Measurements from ENCODE around the gene CYREN. TPM values are rescaled to one million over a fixed set of nuclear protein-coding genes. Genes with fewer than 3 reads are reported as not detected.

Gene CYREN
- total and polyA plus RNA-seq, 2 of the 13 experiments (the other 11 are each of a cell fraction or from before 2014, with no cell fraction given), result 20.7 to 60.7 TPM

GRCh38 chr7:135147899-135148721, 22.4 kb downstream of the CYREN start, which contains the start of gene TMEM140 (continued):
- TF ChIP-seq, protein P1, sequence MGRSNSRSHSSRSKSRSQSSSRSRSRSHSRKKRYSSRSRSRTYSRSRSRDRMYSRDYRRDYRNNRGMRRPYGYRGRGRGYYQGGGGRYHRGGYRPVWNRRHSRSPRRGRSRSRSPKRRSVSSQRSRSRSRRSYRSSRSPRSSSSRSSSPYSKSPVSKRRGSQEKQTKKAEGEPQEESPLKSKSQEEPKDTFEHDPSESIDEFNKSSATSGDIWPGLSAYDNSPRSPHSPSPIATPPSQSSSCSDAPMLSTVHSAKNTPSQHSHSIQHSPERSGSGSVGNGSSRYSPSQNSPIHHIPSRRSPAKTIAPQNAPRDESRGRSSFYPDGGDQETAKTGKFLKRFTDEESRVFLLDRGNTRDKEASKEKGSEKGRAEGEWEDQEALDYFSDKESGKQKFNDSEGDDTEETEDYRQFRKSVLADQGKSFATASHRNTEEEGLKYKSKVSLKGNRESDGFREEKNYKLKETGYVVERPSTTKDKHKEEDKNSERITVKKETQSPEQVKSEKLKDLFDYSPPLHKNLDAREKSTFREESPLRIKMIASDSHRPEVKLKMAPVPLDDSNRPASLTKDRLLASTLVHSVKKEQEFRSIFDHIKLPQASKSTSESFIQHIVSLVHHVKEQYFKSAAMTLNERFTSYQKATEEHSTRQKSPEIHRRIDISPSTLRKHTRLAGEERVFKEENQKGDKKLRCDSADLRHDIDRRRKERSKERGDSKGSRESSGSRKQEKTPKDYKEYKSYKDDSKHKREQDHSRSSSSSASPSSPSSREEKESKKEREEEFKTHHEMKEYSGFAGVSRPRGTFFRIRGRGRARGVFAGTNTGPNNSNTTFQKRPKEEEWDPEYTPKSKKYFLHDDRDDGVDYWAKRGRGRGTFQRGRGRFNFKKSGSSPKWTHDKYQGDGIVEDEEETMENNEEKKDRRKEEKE (IDR thresholded peaks at IDR 0.05), result no peak
- TF ChIP-seq ZNF546 (CRISPR knock-in tag; conservative IDR thresholded peaks at IDR 0.05) (no peak), ZNF367 (CRISPR knock-in tag; IDR thresholded peaks at IDR 0.05; ENCODE audit: borderline replicate concordance) (0 out of 2 replicates have a peak, but pooled peaks have one; percentile 36), GATAD1 (CRISPR knock-in tag; IDR thresholded peaks at IDR 0.05) (peak; percentile 52; the same call in 1 of the 2 replicates), MAFG (CRISPR knock-in tag; IDR thresholded peaks at IDR 0.05) (no peak), KMT2A (CRISPR knock-in tag; IDR thresholded peaks at IDR 0.05) (peak; percentile 81), ZBTB2 (CRISPR knock-in tag; IDR thresholded peaks at IDR 0.05; ENCODE audit: low read depth) (no peak), TCF7 (IDR thresholded peaks at IDR 0.05; ENCODE audit: low read depth) (no peak), ZNF770 (CRISPR knock-in tag; IDR thresholded peaks at IDR 0.05) (no peak; the same call in none of the 2 replicates), ADNP (CRISPR knock-in tag; IDR thresholded peaks at IDR 0.05) (no peak), NFIB (CRISPR knock-in tag; IDR thresholded peaks at IDR 0.05; ENCODE audit: borderline replicate concordance) (no peak), ZNF550 (CRISPR knock-in tag; IDR thresholded peaks at IDR 0.05; ENCODE audit: borderline replicate concordance) (no peak), NKX3-1 (CRISPR knock-in tag; IDR thresholded peaks at IDR 0.05) (no peak), THAP9 (CRISPR knock-in tag; IDR thresholded peaks at IDR 0.05; ENCODE audit: borderline replicate concordance) (no peak), JUND (CRISPR knock-in tag; IDR thresholded peaks at IDR 0.05) (peak; percentile 96)
- TF ChIP-seq, protein P2, sequence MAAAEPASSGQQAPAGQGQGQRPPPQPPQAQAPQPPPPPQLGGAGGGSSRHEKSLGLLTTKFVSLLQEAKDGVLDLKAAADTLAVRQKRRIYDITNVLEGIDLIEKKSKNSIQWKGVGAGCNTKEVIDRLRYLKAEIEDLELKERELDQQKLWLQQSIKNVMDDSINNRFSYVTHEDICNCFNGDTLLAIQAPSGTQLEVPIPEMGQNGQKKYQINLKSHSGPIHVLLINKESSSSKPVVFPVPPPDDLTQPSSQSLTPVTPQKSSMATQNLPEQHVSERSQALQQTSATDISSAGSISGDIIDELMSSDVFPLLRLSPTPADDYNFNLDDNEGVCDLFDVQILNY (CRISPR knock-in tag; conservative IDR thresholded peaks at IDR 0.05), result no peak
- TF ChIP-seq, protein P3, sequence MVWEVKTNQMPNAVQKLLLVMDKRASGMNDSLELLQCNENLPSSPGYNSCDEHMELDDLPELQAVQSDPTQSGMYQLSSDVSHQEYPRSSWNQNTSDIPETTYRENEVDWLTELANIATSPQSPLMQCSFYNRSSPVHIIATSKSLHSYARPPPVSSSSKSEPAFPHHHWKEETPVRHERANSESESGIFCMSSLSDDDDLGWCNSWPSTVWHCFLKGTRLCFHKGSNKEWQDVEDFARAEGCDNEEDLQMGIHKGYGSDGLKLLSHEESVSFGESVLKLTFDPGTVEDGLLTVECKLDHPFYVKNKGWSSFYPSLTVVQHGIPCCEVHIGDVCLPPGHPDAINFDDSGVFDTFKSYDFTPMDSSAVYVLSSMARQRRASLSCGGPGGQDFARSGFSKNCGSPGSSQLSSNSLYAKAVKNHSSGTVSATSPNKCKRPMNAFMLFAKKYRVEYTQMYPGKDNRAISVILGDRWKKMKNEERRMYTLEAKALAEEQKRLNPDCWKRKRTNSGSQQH (CRISPR knock-in tag; IDR thresholded peaks at IDR 0.05; ENCODE audit: low read depth), result peak; percentile 81
